Muscle of leg (tissue), 11 donors: ENCODE results near the gene NFS1. TPM values are rescaled to one million over a fixed set of nuclear protein-coding genes. Genes with fewer than 3 reads are reported as not detected.
"Not testable (repeated sequence)": the region's sequence is repeated elsewhere in the genome, so short reads cannot be mapped to it uniquely, and the experiment has no call there.

Experiments used
- DNase-seq: peaks from one replicate; pipeline ENCODE4 v3.0.0; 2013
- H3K27ac ChIP-seq: one replicate; pipeline ENCODE4 v1.5.1; 2013; ENCODE audit warnings: mild to moderate bottlenecking, low read length, control low read depth
- H3K27me3 ChIP-seq: one replicate; pipeline ENCODE4 v1.6.1; 2013; ENCODE audit warnings: low read length; ENCODE audit not compliant: control insufficient read depth, insufficient read depth
- H3K36me3 ChIP-seq: one replicate; pipeline ENCODE4 v1.6.1; 2013; ENCODE audit warnings: low read length; ENCODE audit not compliant: control insufficient read depth, insufficient read depth
- H3K4me1 ChIP-seq: one replicate; pipeline ENCODE4 v1.6.1; 2013; ENCODE audit warnings: low read length; ENCODE audit not compliant: control insufficient read depth, insufficient read depth
- H3K4me3 ChIP-seq: one replicate; pipeline ENCODE4 v1.5.1; 2013; ENCODE audit warnings: low read length, control low read depth
- H3K9me3 ChIP-seq: replicated peaks from 2 replicates; pipeline ENCODE4 v1.6.1; 2013; ENCODE audit warnings: low read depth, low read length; ENCODE audit not compliant: control insufficient read depth
- WGBS: methylation state at CpG from one replicate; pipeline ENCODE4 v1.1.5; 2013; ENCODE audit warnings: missing lambda C conversion rate; ENCODE audit not compliant: insufficient coverage; 5-methylcytosine and 5-hydroxymethylcytosine counted together
- polyA plus RNA-seq, 8 donors: library from polyadenylated mRNA; unstranded; fragments of 120-200 nt; gene quantifications; one replicate each; pipeline versions ENCODE4 v1.2.1 to v1.2.3, GENCODE V29; 2013; ENCODE audit warnings: inconsistent platforms in 1 of 8, low replicate concordance in 1 of 8; ENCODE audit not compliant: insufficient read length in 8 of 8, insufficient read depth in 1 of 8
- total RNA-seq: library from RNA; stranded (reverse); fragments of 120-200 nt; gene quantifications from one replicate; pipeline ENCODE4 v1.2.4, GENCODE V29; 2013

NFS1 gene
- total and polyA plus RNA-seq, 9 donors: 12.8 to 18.3 (median 14.1) TPM

DNA sequence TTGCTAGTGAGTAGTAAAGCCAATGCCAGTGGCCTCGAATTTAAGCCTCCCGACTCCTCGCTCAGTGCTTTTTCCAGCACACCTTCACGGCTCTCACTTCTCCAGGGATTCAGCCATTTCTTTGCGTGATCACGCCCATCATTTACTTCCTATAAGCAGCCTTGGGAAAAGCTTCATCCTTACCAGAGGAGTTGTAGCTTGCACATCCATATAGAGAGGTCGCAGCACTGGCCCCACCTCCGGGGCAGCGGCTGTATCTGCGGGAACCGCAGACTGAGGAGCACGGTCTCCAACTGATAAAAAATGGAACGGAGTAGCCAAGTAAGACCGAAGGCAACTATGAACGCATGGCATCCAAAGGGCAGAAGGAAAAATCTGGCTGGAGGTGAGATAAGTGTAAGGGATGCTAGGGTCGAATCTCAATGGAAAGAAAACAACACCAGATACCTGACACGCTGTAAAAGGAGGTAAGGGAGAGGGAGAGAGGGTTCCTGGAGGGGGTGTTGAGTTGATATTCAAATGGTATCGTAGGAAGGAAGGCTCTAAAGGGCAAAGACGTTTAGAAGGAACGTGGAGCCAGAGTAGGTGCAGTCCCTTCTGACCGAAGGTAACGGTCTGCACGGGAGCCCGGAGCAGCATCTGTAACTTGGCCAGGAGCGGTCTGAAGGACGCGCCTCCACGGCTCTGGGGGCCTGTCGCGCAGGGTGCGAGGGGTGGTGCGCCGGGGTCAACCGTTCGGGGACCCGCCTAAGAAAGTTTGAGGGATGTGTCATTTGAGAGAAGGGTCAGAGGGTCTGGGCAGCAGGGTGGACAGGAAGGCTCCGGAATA lies 640 bp downstream of the NFS1 start:
- peak overlapping the region; percentile 96 for H3K27ac ChIP-seq
- H3K4me3 ChIP-seq: peak overlapping the region; percentile 96
- no peaks in the 10 kb centered on the region for H3K9me3 ChIP-seq
- 3% methylated on average over 36 of the region's 37 CpGs for WGBS
- H3K27me3 ChIP-seq: no peaks in the 10 kb centered on the region
- DNase-seq: no peak
- H3K36me3 ChIP-seq: peaks cover 30% of the 10 kb centered on the region
- H3K4me1 ChIP-seq: peaks cover 11% of the 10 kb centered on the region

GRCh38 chr20:35697696-35698297 lies 1.4 kb downstream of the NFS1 start:
- H3K36me3 ChIP-seq: peaks cover 32% of the 10 kb centered on the region
- H3K4me1 ChIP-seq: peaks cover 11% of the 10 kb centered on the region

DNA sequence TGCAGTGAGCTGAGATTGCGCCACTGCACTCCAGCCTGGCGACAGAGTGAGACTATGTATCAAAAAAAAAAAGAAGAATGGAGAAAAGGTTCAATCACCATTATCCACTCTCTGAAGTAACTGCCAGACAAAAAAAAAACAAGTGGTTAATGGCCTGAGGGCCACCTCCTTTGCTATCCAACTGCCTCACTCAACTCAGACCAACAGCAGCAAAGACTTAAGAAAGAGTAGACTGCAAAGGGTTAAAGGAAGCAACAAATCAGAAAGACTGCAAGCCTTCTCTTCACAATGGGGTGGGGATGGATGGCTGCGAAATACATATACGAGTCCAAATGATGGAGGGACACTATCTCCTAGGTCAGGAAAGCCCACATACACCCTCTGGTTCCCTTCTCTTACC lies 3.2 kb downstream of the NFS1 start:
- no CpG with 5 or more reads among the region's 4 CpGs for WGBS
- Histone ChIP-seq H3K4me1 (peaks cover 11% of the 10 kb centered on the region), H3K36me3 (peaks cover 25% of the 10 kb centered on the region)

More at GRCh38 chr20:35697696-35698297, 1.4 kb downstream of the NFS1 start:
- DNase-seq: no peak
- H3K27ac ChIP-seq: no peak overlapping the region
- peak overlapping the region; percentile 96 for H3K4me3 ChIP-seq
- no peaks in the 10 kb centered on the region for H3K9me3 ChIP-seq
- H3K27me3 ChIP-seq: no peaks in the 10 kb centered on the region
- WGBS: 69% methylated on average over 5 of the region's 9 CpGs

DNA sequence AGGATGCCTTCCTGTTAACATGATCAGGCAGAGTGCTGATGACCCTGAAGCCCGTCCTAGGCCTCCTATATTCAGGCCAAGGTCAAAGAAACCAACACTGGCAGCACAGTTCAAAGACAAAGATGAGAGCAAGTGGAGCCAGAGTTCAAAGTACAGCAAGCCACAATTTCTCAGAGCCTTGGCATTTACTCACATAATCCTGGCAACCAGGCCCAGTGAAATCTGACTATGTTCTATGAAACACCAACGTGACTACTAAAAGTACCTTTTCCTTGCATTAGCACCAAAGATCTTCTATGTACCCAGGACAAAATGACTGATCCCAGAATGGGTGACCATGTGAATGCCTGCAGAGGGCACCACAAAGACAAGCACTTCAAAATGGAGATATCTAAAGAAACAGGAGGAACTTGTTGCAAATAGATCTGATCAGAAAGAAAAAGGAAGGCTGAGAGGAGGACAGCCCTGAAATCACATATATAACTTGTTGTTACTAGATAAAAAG lies 3.9 kb downstream of the NFS1 start:
- WGBS: 78% methylated on average over 1 of the region's 2 CpGs
- Histone ChIP-seq H3K36me3 (peaks cover 29% of the 10 kb centered on the region), H3K27me3 (no peaks in the 10 kb centered on the region), H3K4me3 (no peak overlapping the region), H3K9me3 (no peaks in the 10 kb centered on the region), H3K4me1 (peaks cover 11% of the 10 kb centered on the region), H3K27ac (no peak overlapping the region)
- no peak for DNase-seq

More for the DNA sequence above, 3.2 kb downstream of the NFS1 start:
- Histone ChIP-seq H3K9me3 (no peaks in the 10 kb centered on the region), H3K4me3 (no peak overlapping the region), H3K27me3 (no peaks in the 10 kb centered on the region), H3K27ac (no peak overlapping the region)
- no peak for DNase-seq

DNA sequence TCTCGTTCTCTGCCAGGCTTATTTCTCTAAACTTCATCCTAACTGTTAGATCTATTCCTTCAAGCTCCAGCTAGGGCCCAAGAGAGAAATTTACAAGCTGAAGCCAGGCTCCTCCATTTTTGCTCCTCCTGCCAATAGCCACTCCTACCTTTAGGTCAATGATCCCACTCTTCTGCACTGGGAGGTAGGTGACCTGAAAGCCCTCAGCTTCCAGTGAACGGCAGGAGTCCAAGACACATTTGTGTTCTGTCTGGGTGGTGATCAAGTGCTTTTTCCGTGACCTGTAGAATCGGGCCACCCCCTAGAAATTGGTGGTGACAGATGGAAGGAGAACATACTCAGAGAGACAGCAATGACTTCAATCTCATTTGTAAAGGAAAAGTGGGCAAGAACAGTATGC lies 8.9 kb downstream of the NFS1 start:
- 60% methylated on average over 1 of the region's 4 CpGs for WGBS
- no peak for DNase-seq
- no peak overlapping the region for H3K4me3 ChIP-seq
- H3K27ac ChIP-seq: no peak overlapping the region
- H3K4me1 ChIP-seq: no peaks in the 10 kb centered on the region
- peaks cover 46% of the 10 kb centered on the region for H3K36me3 ChIP-seq
- no peaks in the 10 kb centered on the region for H3K27me3 ChIP-seq
- H3K9me3 ChIP-seq: no peaks in the 10 kb centered on the region

DNA sequence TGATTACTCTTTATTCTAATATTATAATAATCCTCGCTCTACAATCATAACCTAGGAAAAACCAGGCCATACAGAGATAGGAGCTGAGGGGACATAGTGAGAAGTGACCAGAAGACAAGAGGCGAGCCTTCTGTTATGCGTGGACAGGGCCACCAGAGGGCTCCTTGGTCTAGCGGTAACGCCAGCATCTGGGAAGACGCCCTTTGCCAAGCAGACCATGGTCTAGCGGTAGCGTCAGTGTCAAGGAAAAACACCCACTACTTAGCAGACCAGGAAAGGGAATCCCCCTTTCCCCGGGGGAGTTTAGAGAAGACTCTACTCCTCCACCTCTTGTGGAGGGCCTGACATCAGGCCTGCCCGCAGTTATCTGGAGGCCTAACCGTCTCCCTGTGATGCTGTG lies 12.3 kb downstream of the NFS1 start:
- WGBS: 74% methylated on average over 6 of the region's 11 CpGs
- not testable (repeated sequence) for H3K27ac ChIP-seq, H3K27me3 ChIP-seq, H3K4me3 ChIP-seq, DNase-seq, H3K9me3 ChIP-seq, H3K4me1 ChIP-seq
- H3K36me3 ChIP-seq: peaks cover 37% of the 10 kb centered on the region

DNA sequence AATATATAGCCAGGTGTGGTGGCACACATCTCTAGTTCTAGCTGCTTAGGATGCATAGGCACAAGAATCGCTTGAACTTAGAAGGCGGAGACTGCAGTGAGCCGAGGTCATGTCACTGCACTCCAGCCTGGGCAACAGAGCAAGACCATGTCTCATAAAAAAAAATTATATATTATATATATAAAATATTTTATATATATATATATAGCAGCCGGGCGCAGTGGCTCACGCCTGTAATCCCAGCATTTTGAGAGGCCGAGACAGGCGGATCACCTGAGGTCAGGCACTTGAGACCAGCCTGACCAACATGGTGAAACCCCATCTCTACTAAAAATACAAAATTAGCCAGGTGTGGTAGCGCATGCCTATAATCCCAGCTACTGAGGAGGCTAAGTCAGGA lies 13.8 kb downstream of the NFS1 start:
- not testable (repeated sequence) for H3K4me3 ChIP-seq, DNase-seq, H3K4me1 ChIP-seq, H3K27ac ChIP-seq, H3K9me3 ChIP-seq, H3K27me3 ChIP-seq
- WGBS: 100% methylated on average over 1 of the region's 9 CpGs
- peaks cover 39% of the 10 kb centered on the region for H3K36me3 ChIP-seq

DNA sequence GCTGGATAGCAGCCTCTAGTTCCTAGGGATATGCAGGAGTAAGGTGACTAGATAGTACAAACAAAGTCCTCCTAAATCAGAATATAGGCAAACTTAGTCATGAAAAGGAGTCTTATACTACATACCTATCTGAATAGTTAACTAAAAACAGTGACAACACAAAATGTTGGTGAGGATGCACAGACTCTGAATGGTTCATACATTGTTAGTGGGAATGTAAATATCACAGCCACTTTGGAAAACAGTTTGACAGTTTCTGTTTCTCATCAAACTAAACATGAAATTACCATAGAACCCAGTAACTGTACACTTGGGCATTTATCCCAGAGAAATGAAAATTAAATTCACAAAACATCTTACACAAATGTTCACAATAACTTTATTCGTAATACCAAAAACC lies 17.2 kb downstream of the NFS1 start:
- H3K4me3 ChIP-seq: no peak overlapping the region
- H3K27ac ChIP-seq: no peak overlapping the region
- no peaks in the 10 kb centered on the region for H3K4me1 ChIP-seq
- WGBS: no CpG with 5 or more reads among the region's 1 CpG
- H3K27me3 ChIP-seq: no peaks in the 10 kb centered on the region
- peaks cover 21% of the 10 kb centered on the region for H3K36me3 ChIP-seq
- no peak for DNase-seq
- no peaks in the 10 kb centered on the region for H3K9me3 ChIP-seq

- no peak overlapping the region for H3K27ac ChIP-seq
- 63% methylated on average over 1 of the region's 4 CpGs for WGBS
These were observed 18.5 kb downstream of the NFS1 start for GRCh38 chr20:35680452-35681183.

DNA sequence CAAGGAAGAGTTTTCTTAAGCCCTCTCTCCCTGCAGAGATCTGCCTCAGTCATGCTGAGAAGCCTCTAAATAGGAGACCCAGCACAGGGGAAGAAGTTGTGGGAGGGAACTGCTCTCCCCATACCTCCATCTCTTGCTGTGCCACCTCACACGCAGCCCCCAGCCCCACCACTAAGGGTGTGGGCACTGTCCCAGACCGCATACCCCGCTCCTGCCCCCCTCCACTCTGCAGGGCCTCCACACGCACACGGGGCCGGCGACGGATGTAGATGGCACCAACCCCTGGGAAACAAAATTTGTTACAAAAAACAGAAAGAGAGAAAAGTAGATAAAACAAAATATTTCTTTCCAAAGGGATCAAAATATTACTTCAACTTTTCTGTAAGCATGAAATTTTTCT lies 24.2 kb downstream of the NFS1 start:
- H3K27me3 ChIP-seq: no peaks in the 10 kb centered on the region
- DNase-seq: no peak
- no peak overlapping the region for H3K4me3 ChIP-seq
- H3K9me3 ChIP-seq: no peaks in the 10 kb centered on the region
- H3K4me1 ChIP-seq: no peaks in the 10 kb centered on the region
- peaks cover 36% of the 10 kb centered on the region for H3K36me3 ChIP-seq
- 84% methylated on average over 3 of the region's 8 CpGs for WGBS
- H3K27ac ChIP-seq: no peak overlapping the region

More at GRCh38 chr20:35680452-35681183, 18.5 kb downstream of the NFS1 start:
- H3K4me1 ChIP-seq: no peaks in the 10 kb centered on the region
- DNase-seq: no peak
- H3K9me3 ChIP-seq: no peaks in the 10 kb centered on the region
- H3K4me3 ChIP-seq: no peak overlapping the region
- H3K27me3 ChIP-seq: no peaks in the 10 kb centered on the region
- peaks cover 19% of the 10 kb centered on the region for H3K36me3 ChIP-seq
